MG63 (cell line): ENCODE data around the gene MORN4. TPM values are rescaled to one million over a fixed set of nuclear protein-coding genes. Genes with fewer than 3 reads are reported as not detected.

ENCODE experiments used
- DNase-seq: peaks from one replicate; pipeline ENCODE4 v3.0.0-alpha.2; 2020
- H3K27me3 ChIP-seq: fragments of 250-450 bp; sonication (Bioruptor Pico); 2 replicates; pipeline ENCODE4 v1.5.1; 2020; ENCODE audit warnings: mild to moderate bottlenecking, moderate library complexity
- H3K36me3 ChIP-seq: fragments of 250-450 bp; sonication (Bioruptor Pico); 2 replicates; pipeline ENCODE4 v1.5.1; 2020; ENCODE audit warnings: mild to moderate bottlenecking, moderate library complexity
- H3K4me3 ChIP-seq: fragments of 250-450 bp; sonication (Bioruptor Pico); 2 replicates; pipeline ENCODE4 v1.5.1; 2020; ENCODE audit warnings: mild to moderate bottlenecking, moderate library complexity
- H3K9me3 ChIP-seq: fragments of 250-450 bp; sonication (Bioruptor Pico); 2 replicates; pipeline ENCODE4 v1.5.1; 2020; ENCODE audit warnings: mild to moderate bottlenecking, moderate library complexity
- total RNA-seq: library from RNA; depleted of rRNA; stranded (reverse); fragments of >200 nt; shearing (Covaris generic); gene quantifications from 2 replicates; pipeline ENCODE4 v1.2.3, GENCODE V29; 2014; ENCODE audit warnings: low replicate concordance

The MORN4 gene
- total RNA-seq, 1 experiment from 2014 or later = 7.0 TPM

GRCh38 chr10:97618285-97618684 lies 15.0 kb downstream of the MORN4 start:
- no peak for DNase-seq
- no peaks in the 10 kb centered on the region for H3K9me3 ChIP-seq
- no peaks in the 10 kb centered on the region for H3K27me3 ChIP-seq
- no peaks in the 10 kb centered on the region for H3K36me3 ChIP-seq
- no peak overlapping the region for H3K4me3 ChIP-seq

DNA sequence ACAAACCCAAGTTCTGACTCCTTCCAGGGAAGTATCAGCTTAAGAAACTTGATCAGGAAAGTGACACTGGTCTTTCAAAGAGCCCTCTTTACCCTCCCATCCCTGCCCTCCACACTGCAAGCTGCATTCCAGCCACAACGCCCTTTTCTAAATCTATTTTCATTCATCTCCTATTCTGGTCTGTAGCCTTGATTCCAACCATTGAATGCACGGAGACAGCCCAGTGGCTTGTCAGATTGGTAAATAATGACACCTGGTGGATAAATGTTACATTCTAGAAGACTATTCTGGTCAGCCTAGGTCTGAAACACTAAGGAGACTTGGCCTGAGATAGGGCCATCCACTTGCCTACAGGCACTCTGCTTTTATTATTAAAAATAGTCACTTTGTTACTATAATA lies 20.9 kb downstream of the MORN4 start:
- Histone ChIP-seq H3K9me3 (no peaks in the 10 kb centered on the region), H3K36me3 (no peaks in the 10 kb centered on the region), H3K4me3 (no peak overlapping the region), H3K27me3 (no peaks in the 10 kb centered on the region)
- DNase-seq = no peak

DNA sequence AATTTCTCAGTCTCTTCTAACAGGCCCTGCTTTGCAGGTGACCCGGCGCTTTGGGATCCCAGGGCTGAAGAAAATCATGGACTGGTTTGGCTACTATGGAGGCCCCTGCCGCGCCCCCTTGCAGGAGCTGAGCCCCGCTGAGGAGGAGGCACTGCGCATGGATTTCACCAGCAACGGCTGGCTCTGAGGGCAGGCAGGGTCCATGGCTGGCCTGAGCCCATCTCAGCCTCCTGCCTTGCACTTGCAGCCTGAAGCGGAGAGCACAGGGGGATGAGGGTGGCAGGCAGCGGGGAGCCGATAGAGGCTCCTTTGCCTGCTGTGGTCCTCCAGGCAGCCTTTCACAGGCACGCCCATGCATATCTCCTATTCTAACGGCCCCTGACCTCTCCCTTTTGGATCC lies 21.8 kb downstream of the MORN4 start:
- Histone ChIP-seq H3K4me3 (no peak overlapping the region), H3K27me3 (no peaks in the 10 kb centered on the region), H3K36me3 (no peaks in the 10 kb centered on the region), H3K9me3 (no peaks in the 10 kb centered on the region)
- no peak for DNase-seq

DNA sequence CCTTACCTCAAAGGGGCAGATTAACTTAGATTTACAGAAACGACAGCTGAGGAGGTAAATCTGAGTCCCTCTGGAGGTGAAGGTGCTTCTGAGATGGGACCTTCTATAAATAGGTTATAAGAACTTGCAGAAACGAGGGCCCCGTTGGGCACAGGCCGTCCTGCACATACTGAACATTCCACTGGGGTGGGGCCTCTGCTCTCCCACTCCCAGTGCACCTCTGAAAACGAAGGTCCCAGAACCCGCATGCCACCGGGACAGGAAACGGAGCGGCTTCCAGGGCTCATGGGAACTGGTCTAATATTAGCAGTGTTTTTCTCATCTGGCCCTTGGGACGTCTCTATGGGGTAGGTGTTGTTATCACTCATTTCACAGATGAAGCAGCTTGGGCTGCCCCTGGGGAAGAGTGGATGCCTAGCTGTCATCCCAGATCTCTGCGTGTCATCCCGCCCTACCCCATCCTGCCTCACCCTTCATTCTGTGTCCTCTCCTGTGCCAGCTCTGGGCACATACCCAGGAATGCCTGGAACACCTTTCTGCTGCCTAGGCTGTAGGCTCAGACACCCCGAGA lies 24.2 kb downstream of the MORN4 start:
- Histone ChIP-seq H3K4me3 (no peak overlapping the region), H3K36me3 (no peaks in the 10 kb centered on the region), H3K27me3 (no peaks in the 10 kb centered on the region), H3K9me3 (no peaks in the 10 kb centered on the region)
- DNase-seq = no peak

GRCh38 chr10:97607095-97607636 lies 26.1 kb downstream of the MORN4 start:
- DNase-seq = no peak
- no peak overlapping the region for H3K4me3 ChIP-seq
- H3K27me3 ChIP-seq = no peaks in the 10 kb centered on the region
- no peaks in the 10 kb centered on the region for H3K36me3 ChIP-seq
- H3K9me3 ChIP-seq = no peaks in the 10 kb centered on the region

GRCh38 chr10:97601268-97602215 lies 31.8 kb downstream of the MORN4 start:
- no peak for DNase-seq
- Histone ChIP-seq H3K4me3 (no peak overlapping the region), H3K27me3 (no peaks in the 10 kb centered on the region)

GRCh38 chr10:97600616-97601015 lies 32.7 kb downstream of the MORN4 start:
- Histone ChIP-seq H3K27me3 (no peaks in the 10 kb centered on the region), H3K4me3 (no peak overlapping the region), H3K9me3 (no peaks in the 10 kb centered on the region), H3K36me3 (no peaks in the 10 kb centered on the region)
- no peak for DNase-seq

More at GRCh38 chr10:97601268-97602215, 31.8 kb downstream of the MORN4 start:
- no peaks in the 10 kb centered on the region for H3K9me3 ChIP-seq
- H3K36me3 ChIP-seq = no peaks in the 10 kb centered on the region

- Histone ChIP-seq H3K36me3 (no peaks in the 10 kb centered on the region), H3K4me3 (no peak overlapping the region), H3K9me3 (no peaks in the 10 kb centered on the region), H3K27me3 (no peaks in the 10 kb centered on the region)
- no peak for DNase-seq
These were observed 34.1 kb downstream of the MORN4 start for GRCh38 chr10:97599272-97599619.

DNA sequence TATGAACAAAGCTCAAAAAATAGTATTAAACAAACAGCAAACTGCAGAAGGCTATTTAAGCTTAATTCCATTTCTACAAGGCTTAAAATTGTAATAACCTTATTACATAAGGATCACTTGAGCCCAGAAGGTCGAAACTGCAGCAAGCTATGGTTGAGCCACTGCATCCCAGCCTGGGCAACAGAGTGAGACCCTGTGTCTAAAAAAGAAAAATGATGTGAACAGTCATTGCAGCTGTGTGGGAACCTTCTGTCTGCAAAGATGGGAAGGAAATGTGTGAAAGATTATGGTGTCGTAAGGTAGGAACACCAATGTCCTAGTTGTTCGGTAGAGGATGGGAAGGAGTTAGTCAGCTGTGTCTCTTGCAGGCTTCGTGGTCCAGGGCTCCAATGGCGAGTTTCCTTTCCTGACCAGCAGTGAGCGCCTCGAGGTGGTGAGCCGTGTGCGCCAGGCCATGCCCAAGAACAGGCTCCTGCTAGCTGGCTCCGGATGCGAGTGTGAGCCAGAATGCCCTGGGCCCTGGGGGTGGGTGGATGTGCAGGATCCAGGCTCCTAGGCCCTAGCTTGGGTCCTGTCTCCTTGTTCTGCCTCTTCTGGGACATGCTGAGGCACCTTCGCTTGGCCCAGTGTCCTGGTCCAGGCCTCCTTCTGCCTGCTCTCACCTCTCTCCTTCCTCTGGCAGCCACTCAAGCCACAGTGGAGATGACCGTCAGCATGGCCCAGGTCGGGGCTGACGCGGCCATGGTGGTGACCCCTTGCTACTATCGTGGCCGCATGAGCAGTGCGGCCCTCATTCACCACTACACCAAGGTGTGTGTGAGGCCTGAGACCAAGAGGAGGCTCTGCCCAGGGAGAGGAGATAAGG lies 34.7 kb downstream of the MORN4 start:
- Histone ChIP-seq H3K36me3 (no peaks in the 10 kb centered on the region), H3K9me3 (no peaks in the 10 kb centered on the region), H3K27me3 (no peaks in the 10 kb centered on the region), H3K4me3 (no peak overlapping the region)
- DNase-seq = no peak

DNA sequence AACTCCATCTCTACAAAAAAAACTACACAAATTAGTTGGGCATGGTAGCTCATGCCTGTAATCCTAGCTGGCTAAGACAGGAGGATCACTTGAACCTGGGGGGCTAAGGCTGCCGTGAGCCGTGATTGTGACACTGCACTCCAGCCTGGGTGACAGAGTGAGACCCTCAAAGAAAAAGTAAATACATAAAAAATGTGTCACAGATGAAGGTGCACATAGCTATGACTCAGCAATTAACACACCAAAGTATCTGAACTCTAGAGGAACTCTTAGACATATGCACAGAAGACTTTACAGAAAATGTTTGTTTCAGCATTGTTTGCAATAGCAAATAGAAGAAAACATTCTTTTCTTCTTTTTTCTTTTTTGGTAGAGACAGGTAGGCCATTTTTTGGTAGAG lies 35.5 kb downstream of the MORN4 start:
- no peaks in the 10 kb centered on the region for H3K36me3 ChIP-seq
- no peaks in the 10 kb centered on the region for H3K9me3 ChIP-seq
- DNase-seq = no peak
- no peaks in the 10 kb centered on the region for H3K27me3 ChIP-seq
- no peak overlapping the region for H3K4me3 ChIP-seq

- Histone ChIP-seq H3K4me3 (no peak overlapping the region), H3K36me3 (no peaks in the 10 kb centered on the region)
- DNase-seq = peak; percentile 69
These were observed 36.9 kb downstream of the MORN4 start for GRCh38 chr10:97596101-97597082.

DNA sequence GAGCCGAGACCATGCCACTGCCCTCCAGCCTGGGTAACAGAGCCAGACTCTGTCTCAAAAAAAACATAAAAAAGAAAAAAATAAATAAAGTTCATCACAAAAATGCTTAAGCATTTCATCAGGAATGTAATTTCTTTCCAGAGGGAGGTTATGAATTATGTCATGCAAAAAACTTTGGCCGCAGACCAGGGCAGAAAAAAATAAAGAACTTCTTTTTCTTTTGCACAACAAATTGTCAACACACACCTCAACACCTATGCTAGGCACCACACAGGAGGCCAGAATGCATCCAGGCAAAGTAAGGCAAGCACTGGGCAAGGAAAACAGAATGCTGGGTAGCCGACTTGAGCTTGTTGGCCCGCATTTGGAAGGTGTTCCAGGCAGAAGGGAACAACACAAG lies 39.9 kb downstream of the MORN4 start:
- H3K4me3 ChIP-seq = no peak overlapping the region
- H3K9me3 ChIP-seq = no peaks in the 10 kb centered on the region
- H3K36me3 ChIP-seq = no peaks in the 10 kb centered on the region
- DNase-seq = peak; percentile 33
- H3K27me3 ChIP-seq = no peaks in the 10 kb centered on the region

More at GRCh38 chr10:97596101-97597082, 36.9 kb downstream of the MORN4 start:
- H3K27me3 ChIP-seq = no peaks in the 10 kb centered on the region
- no peaks in the 10 kb centered on the region for H3K9me3 ChIP-seq

DNA sequence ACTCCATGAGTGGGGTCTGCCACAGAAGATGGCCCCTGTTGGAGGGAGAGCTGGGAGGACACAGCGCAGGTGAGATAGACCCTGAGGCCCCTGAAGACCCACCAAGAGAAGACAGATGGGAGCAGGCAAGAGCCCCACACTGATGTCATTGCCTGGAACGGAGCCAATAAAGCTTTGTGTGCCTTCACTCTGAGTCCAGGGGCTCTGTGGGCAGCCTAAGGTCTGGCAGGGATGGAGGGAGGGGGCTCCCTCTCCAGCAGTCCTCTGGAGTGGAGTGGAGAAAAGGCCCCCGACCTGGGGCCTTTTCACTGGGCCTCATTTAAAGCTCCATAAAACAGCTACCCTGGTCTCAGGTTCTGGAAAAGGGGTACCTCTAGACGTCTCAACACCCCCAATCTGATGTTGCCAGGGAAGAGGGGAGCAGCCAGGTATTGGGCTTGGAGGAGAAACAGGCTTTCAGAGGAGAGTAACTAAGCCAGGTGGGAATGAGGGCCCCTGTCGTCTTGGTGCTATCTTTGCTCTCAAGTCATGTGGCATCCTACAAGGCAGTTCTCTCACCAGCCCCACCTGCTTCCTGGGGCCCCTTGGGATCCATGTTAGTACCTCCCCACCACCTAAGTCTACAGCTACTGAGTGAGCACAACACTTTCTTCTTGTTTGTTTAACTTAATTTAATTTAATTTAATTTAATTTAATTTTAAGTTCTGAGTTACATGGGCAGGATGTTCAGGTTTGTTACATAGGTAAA lies 42.4 kb downstream of the MORN4 start:
- Histone ChIP-seq H3K9me3 (no peaks in the 10 kb centered on the region), H3K4me3 (no peak overlapping the region), H3K27me3 (no peaks in the 10 kb centered on the region), H3K36me3 (no peaks in the 10 kb centered on the region)
- DNase-seq = no peak

- H3K36me3 ChIP-seq = no peaks in the 10 kb centered on the region
- H3K9me3 ChIP-seq = no peaks in the 10 kb centered on the region
- no peak for DNase-seq
- H3K27me3 ChIP-seq = no peaks in the 10 kb centered on the region
- H3K4me3 ChIP-seq = no peak overlapping the region
These were observed 43.1 kb downstream of the MORN4 start for GRCh38 chr10:97590082-97590747.

- no peaks in the 10 kb centered on the region for H3K27me3 ChIP-seq
- H3K4me3 ChIP-seq = no peak within 1 kb of the TSS
- no peaks in the 10 kb centered on the region for H3K36me3 ChIP-seq
- DNase-seq = no peak
- H3K9me3 ChIP-seq = no peaks in the 10 kb centered on the region
These were observed 43.8 kb downstream of the MORN4 start, which contains the start of gene C10orf62 for GRCh38 chr10:97589479-97589878. C10orf62 (plus strand) TSS chr10:97589721; CDS start chr10:97589898, 177 bp downstream.
